Measurements from ENCODE around the gene SDC4. TPM values are rescaled to one million over a fixed set of nuclear protein-coding genes. Genes with fewer than 3 reads are reported as not detected.

SDC4 gene
- total and polyA plus RNA-seq, 4 experiments from 2014 or later = 1.2 to 3.9 (median 3.1) TPM

- Mint-ChIP-seq H3K9me3 (no peaks in the 10 kb centered on the region), H3K4me3 (no peak overlapping the region), H3K4me1 (peaks cover 34 to 72% (median 60%) of the 10 kb centered on the region in 4 donors), H3K27me3 (no peaks in the 10 kb centered on the region), H3K36me3 (peaks cover 22 to 49% of the 10 kb centered on the region in 2 donors), H3K27ac (peak overlapping the region in 2 of 7 donors; percentile 84 to 89)
- Histone ChIP-seq H3K9me3 (ENCODE audit: control insufficient read depth in 1 of 2, low read length in 2 of 2) (no peaks in the 10 kb centered on the region), H3K27me3 (ENCODE audit: insufficient read depth, low read length) (no peaks in the 10 kb centered on the region), H3K36me3 (ENCODE audit: insufficient read depth, low read length) (peaks cover 30% of the 10 kb centered on the region), H3K27ac (ENCODE audit: low read depth, low read length) (no peak overlapping the region), H3K4me3 (ENCODE audit: low read length in 2 of 2) (no peak overlapping the region), H3K4me1 (ENCODE audit: insufficient read depth, low read length) (peaks cover 51% of the 10 kb centered on the region)
- DNase-seq = no peak
- POLR2A ChIA-PET (ENCODE audit: partially characterized antibody) = interaction anchor here (0.5 to 11.0 kb wide), 3 partner anchors 51 to 70 kb away, joined by 3 to 121 read pairs (median 4); partner anchors contain the start of gene PIGT
- intact Hi-C loops (cut with micrococcal nuclease) = no loop called here
- CTCF ChIA-PET (ENCODE audit: partially characterized antibody) = interaction anchor here (1.2 to 20.6 kb wide), 3 partner anchors 8 to 84 kb away, joined by 5 to 543 read pairs (median 184); no protein-coding TSS in a partner anchor
Observed at GRCh38 chr20:45366192-45366591, 18.0 kb upstream of the SDC4 start.

GRCh38 chr20:45365444-45365970 is 17.3 kb upstream of the SDC4 start:
- Mint-ChIP-seq H3K4me1 (peaks cover 34 to 65% (median 57%) of the 10 kb centered on the region in 4 donors), H3K4me3 (peak overlapping the region in 3 of 8 donors; percentile 24 to 71 (median 28)), H3K27ac (peak overlapping the region in 4 of 7 donors; percentile 38 to 98 (median 85)), H3K27me3 (no peaks in the 10 kb centered on the region), H3K36me3 (peaks cover 22 to 48% of the 10 kb centered on the region in 2 donors), H3K9me3 (no peaks in the 10 kb centered on the region)
- Histone ChIP-seq H3K36me3 (ENCODE audit: insufficient read depth, low read length) (peaks cover 30% of the 10 kb centered on the region), H3K9me3 (ENCODE audit: control insufficient read depth in 1 of 2, low read length in 2 of 2) (no peaks in the 10 kb centered on the region), H3K27ac (ENCODE audit: low read depth, low read length) (no peak overlapping the region), H3K4me1 (ENCODE audit: insufficient read depth, low read length) (peaks cover 51% of the 10 kb centered on the region), H3K4me3 (ENCODE audit: low read length in 2 of 2) (no peak overlapping the region), H3K27me3 (ENCODE audit: insufficient read depth, low read length) (no peaks in the 10 kb centered on the region)
- intact Hi-C loops (cut with micrococcal nuclease) = no loop called here
- ChIA-PET POLR2A (ENCODE audit: partially characterized antibody) (interaction anchor here (1.1 to 11.0 kb wide), 4 partner anchors 8 to 71 kb away, joined by 3 to 179 read pairs (median 62); partner anchors contain the start of gene PIGT), CTCF (ENCODE audit: partially characterized antibody) (interaction anchor here (0.5 to 20.6 kb wide), 4 partner anchors 8 to 84 kb away, joined by 3 to 543 read pairs (median 94); no protein-coding TSS in a partner anchor)
- no peak for DNase-seq

GRCh38 chr20:45363611-45364492 is 15.6 kb upstream of the SDC4 start:
- Mint-ChIP-seq H3K4me1 (peaks cover 33 to 60% (median 55%) of the 10 kb centered on the region in 4 donors), H3K36me3 (peaks cover 22 to 46% of the 10 kb centered on the region in 2 donors), H3K27ac (peak overlapping the region; percentile 98 to 100 (median 100)), H3K4me3 (peak overlapping the region; percentile 95 to 99 (median 98)), H3K27me3 (no peaks in the 10 kb centered on the region), H3K9me3 (no peaks in the 10 kb centered on the region)
- ChIA-PET POLR2A (ENCODE audit: partially characterized antibody) (interaction anchor here (0.8 to 11.0 kb wide), 25 partner anchors 10 to 608 kb away, joined by 3 to 179 read pairs (median 6); partner anchors contain the start of genes DBNDD2, DNTTIP1, PCIF1 and PIGT), CTCF (ENCODE audit: partially characterized antibody) (interaction anchor here (0.8 to 20.6 kb wide), 20 partner anchors 10 to 407 kb away, joined by 3 to 543 read pairs (median 10); partner anchors contain the start of gene PIGT)
- Histone ChIP-seq H3K27me3 (ENCODE audit: insufficient read depth, low read length) (no peaks in the 10 kb centered on the region), H3K36me3 (ENCODE audit: insufficient read depth, low read length) (peaks cover 30% of the 10 kb centered on the region), H3K4me3 (ENCODE audit: low read length in 2 of 2) (peak overlapping the region; percentile 67 to 83), H3K9me3 (ENCODE audit: control insufficient read depth in 1 of 2, low read length in 2 of 2) (no peaks in the 10 kb centered on the region), H3K27ac (ENCODE audit: low read depth, low read length) (peak overlapping the region; percentile 97), H3K4me1 (ENCODE audit: insufficient read depth, low read length) (peaks cover 46% of the 10 kb centered on the region)
- intact Hi-C loops (cut with micrococcal nuclease) = loop anchor here (1.0 to 5.0 kb wide), 6 partner anchors 9 to 397 kb away; partner anchors contain the start of genes PIGT and STK4
- no peak for DNase-seq

DNA sequence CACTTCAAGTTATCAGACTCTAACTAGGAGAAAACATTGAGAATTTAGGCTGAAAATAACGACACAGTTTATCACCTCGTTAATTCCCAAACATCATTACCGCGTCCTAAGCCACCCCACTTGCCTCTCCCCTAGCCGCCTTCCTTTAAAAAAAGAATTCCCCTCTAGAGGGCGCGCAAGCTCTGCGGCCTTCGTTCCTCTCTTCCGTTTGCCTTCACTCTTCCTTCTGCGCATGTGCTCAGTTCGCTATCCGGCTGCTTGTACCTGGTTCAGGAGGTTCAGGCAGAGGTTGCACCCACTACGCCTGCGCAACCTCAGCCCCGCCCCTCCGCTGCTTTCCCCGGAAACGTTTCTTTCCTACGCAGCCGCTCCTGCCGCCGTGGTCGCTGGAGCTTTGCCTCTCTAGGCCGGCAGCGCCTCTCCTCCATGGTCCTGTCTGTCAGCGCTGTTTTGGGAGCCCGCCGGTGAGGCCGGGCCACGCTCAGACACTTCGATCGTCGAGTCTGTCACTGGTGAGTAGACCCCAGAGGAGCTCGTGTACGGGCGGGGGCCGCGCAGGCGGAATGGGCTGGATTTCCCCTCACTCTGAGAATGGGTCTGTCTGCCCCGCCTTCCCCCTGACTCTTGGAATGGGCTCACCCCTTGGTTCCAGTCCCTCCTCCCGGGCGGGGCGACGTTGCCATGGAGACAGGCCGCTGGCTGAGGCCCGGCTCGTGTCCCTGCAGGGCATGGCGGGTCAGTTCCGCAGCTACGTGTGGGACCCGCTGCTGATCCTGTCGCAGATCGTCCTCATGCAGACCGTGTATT is 14.8 kb upstream of the SDC4 start, which contains the start of gene SYS1:
SYS1 (plus strand) TSS at position 353 of the 807 bp plus-strand sequence; CDS start at position 729, 376 bp downstream.
- H3K4me1 Mint-ChIP-seq = peaks cover 28 to 59% (median 52%) of the 10 kb centered on the region in 4 donors

DNA sequence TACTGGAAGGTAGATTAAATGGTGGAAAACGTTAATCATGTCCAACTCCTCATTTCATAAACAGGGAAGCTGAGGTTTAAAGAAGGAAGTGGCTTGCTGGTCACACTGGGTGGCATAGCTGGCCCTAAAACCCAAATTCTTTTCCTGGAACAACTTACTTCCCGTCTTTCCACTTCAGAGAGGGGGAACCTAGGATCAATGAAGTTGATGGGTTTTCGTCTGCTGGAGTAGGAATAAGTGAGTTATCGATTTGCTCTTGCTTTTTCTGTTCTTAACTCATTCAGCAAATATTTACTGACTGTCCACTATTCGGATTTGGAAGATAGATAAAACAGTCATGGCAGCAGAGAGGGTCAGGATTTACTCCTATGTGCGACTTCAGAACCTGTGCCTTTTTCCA is 13.6 kb upstream of the SDC4 start:
- Mint-ChIP-seq H3K27ac (no peak overlapping the region), H3K27me3 (no peaks in the 10 kb centered on the region), H3K4me3 (no peak overlapping the region), H3K36me3 (peaks cover 10 to 30% of the 10 kb centered on the region in 2 donors), H3K9me3 (no peaks in the 10 kb centered on the region), H3K4me1 (peaks cover 28 to 59% (median 48%) of the 10 kb centered on the region in 4 donors)
- ChIA-PET POLR2A (ENCODE audit: partially characterized antibody) (interaction anchor here (0.6 to 11.0 kb wide), 5 partner anchors 12 to 88 kb away, joined by 3 to 179 read pairs (median 113); partner anchors contain the start of genes DBNDD2 and PIGT), CTCF (ENCODE audit: partially characterized antibody) (interaction anchor here (1.1 to 20.6 kb wide), 12 partner anchors 8 to 409 kb away, joined by 3 to 543 read pairs (median 15); no protein-coding TSS in a partner anchor)
- Histone ChIP-seq H3K4me3 (ENCODE audit: low read length in 2 of 2) (no peak overlapping the region), H3K27me3 (ENCODE audit: insufficient read depth, low read length) (no peaks in the 10 kb centered on the region), H3K27ac (ENCODE audit: low read depth, low read length) (no peak overlapping the region), H3K4me1 (ENCODE audit: insufficient read depth, low read length) (peaks cover 40% of the 10 kb centered on the region), H3K36me3 (ENCODE audit: insufficient read depth, low read length) (peaks cover 21% of the 10 kb centered on the region), H3K9me3 (ENCODE audit: control insufficient read depth in 1 of 2, low read length in 2 of 2) (no peaks in the 10 kb centered on the region)
- no peak for DNase-seq
- intact Hi-C loops (cut with micrococcal nuclease) = loop anchor here (1.0 to 5.0 kb wide), 2 partner anchors 394 to 410 kb away; partner anchors contain the start of gene STK4

More for the DNA sequence above, 14.8 kb upstream of the SDC4 start, which contains the start of gene SYS1:
- Histone ChIP-seq H3K27ac (ENCODE audit: low read depth, low read length) (peak within 1 kb of the TSS; percentile 97), H3K4me1 (ENCODE audit: insufficient read depth, low read length) (peaks cover 41% of the 10 kb centered on the region), H3K9me3 (ENCODE audit: control insufficient read depth in 1 of 2, low read length in 2 of 2) (no peaks in the 10 kb centered on the region), H3K27me3 (ENCODE audit: insufficient read depth, low read length) (no peaks in the 10 kb centered on the region), H3K4me3 (ENCODE audit: low read length in 2 of 2) (peak within 1 kb of the TSS; percentile 67 to 83), H3K36me3 (ENCODE audit: insufficient read depth, low read length) (peaks cover 30% of the 10 kb centered on the region)
- POLR2A ChIA-PET (ENCODE audit: partially characterized antibody) = interaction anchor here (0.8 to 11.0 kb wide), 28 partner anchors 9 to 609 kb away, joined by 3 to 179 read pairs (median 6); partner anchors contain the start of genes DBNDD2, DNTTIP1, PCIF1 and PIGT
- no peaks in the 10 kb centered on the region for H3K27me3 Mint-ChIP-seq
- DNase-seq = peak; percentile 98 to 99 (median 99)
- peak within 1 kb of the TSS; percentile 95 to 99 (median 98) for H3K4me3 Mint-ChIP-seq
- CTCF ChIA-PET (ENCODE audit: partially characterized antibody) = interaction anchor here (0.7 to 20.6 kb wide), 28 partner anchors 9 to 408 kb away, joined by 3 to 543 read pairs (median 6); partner anchors contain the start of genes PIGT and SDC4
- H3K27ac Mint-ChIP-seq = peak within 1 kb of the TSS; percentile 98 to 100 (median 100)
- H3K9me3 Mint-ChIP-seq = no peaks in the 10 kb centered on the region
- intact Hi-C loops (cut with micrococcal nuclease) = loop anchor here (1.0 to 5.0 kb wide), 7 partner anchors 10 to 408 kb away; partner anchors contain the start of genes PIGT and STK4
- H3K36me3 Mint-ChIP-seq = peaks cover 17 to 41% of the 10 kb centered on the region in 2 donors
